ENCODE results near the gene RPH3AL. TPM values are rescaled to one million over a fixed set of nuclear protein-coding genes. Genes with fewer than 3 reads are reported as not detected.
A peak's percentile ranks its signal among the peaks of the same experiment; 100 is the strongest.
"Not testable (repeated sequence)": the region's sequence is repeated elsewhere in the genome, so short reads cannot be mapped to it uniquely, and the experiment has no call there.

RPH3AL gene
- total RNA-seq, 1 experiment from 2014 or later = 2.5 TPM

GRCh38 chr17:253091-253846, 99.3 kb downstream of the RPH3AL start:
- no peak overlapping the region for H3K27ac ChIP-seq
- no peak overlapping the region for H3K4me3 ChIP-seq
- H3K9me3 ChIP-seq (replicated peaks) = no peaks in the 10 kb centered on the region
- H3K27me3 ChIP-seq (replicated peaks) = no peaks in the 10 kb centered on the region
- DNase-seq (ENCODE audit: low read depth in 1 of 2, low spot score in 2 of 2) = peak in 1 of 2 experiments; percentile 28
- no peaks in the 10 kb centered on the region for H3K36me3 ChIP-seq
- no peaks in the 10 kb centered on the region for H3K4me1 ChIP-seq (replicated peaks)

GRCh38 chr17:252456-252855, 100.2 kb downstream of the RPH3AL start:
- DNase-seq (ENCODE audit: low read depth in 1 of 2, low spot score in 2 of 2) = no peak
- Histone ChIP-seq H3K4me1 (replicated peaks) (no peaks in the 10 kb centered on the region), H3K36me3 (no peaks in the 10 kb centered on the region), H3K27me3 (replicated peaks) (no peaks in the 10 kb centered on the region), H3K9me3 (replicated peaks) (no peaks in the 10 kb centered on the region), H3K27ac (no peak overlapping the region), H3K4me3 (no peak overlapping the region)

- Histone ChIP-seq H3K36me3 (no peaks in the 10 kb centered on the region), H3K27ac (no peak overlapping the region), H3K4me1 (replicated peaks) (no peaks in the 10 kb centered on the region), H3K27me3 (replicated peaks) (no peaks in the 10 kb centered on the region), H3K4me3 (no peak overlapping the region), H3K9me3 (replicated peaks) (no peaks in the 10 kb centered on the region)
- peak in 1 of 2 experiments; percentile 15 for DNase-seq (ENCODE audit: low read depth in 1 of 2, low spot score in 2 of 2)
These were observed 101.1 kb downstream of the RPH3AL start for GRCh38 chr17:251531-251930.

GRCh38 chr17:250487-251300, 101.9 kb downstream of the RPH3AL start:
- no peak overlapping the region for H3K4me3 ChIP-seq
- no peaks in the 10 kb centered on the region for H3K9me3 ChIP-seq (replicated peaks)
- H3K36me3 ChIP-seq = no peaks in the 10 kb centered on the region
- no peak overlapping the region for H3K27ac ChIP-seq
- H3K27me3 ChIP-seq (replicated peaks) = no peaks in the 10 kb centered on the region
- peak in 1 of 2 experiments; percentile 16 for DNase-seq (ENCODE audit: low read depth in 1 of 2, low spot score in 2 of 2)
- H3K4me1 ChIP-seq (replicated peaks) = no peaks in the 10 kb centered on the region

- Histone ChIP-seq H3K27me3 (replicated peaks) (no peaks in the 10 kb centered on the region), H3K4me1 (replicated peaks) (no peaks in the 10 kb centered on the region), H3K27ac (no peak overlapping the region), H3K4me3 (no peak overlapping the region), H3K36me3 (no peaks in the 10 kb centered on the region), H3K9me3 (replicated peaks) (no peaks in the 10 kb centered on the region)
- DNase-seq (ENCODE audit: low read depth in 1 of 2, low spot score in 2 of 2) = peak in 1 of 2 experiments; percentile 23
These were observed 103.2 kb downstream of the RPH3AL start for GRCh38 chr17:249236-249993.

GRCh38 chr17:248337-249235, 104.0 kb downstream of the RPH3AL start:
- peak in 1 of 2 experiments; percentile 18 for DNase-seq (ENCODE audit: low read depth in 1 of 2, low spot score in 2 of 2)
- Histone ChIP-seq H3K4me1 (replicated peaks) (no peaks in the 10 kb centered on the region), H3K27ac (no peak overlapping the region), H3K36me3 (no peaks in the 10 kb centered on the region), H3K4me3 (no peak overlapping the region), H3K9me3 (replicated peaks) (no peaks in the 10 kb centered on the region), H3K27me3 (replicated peaks) (no peaks in the 10 kb centered on the region)

DNA sequence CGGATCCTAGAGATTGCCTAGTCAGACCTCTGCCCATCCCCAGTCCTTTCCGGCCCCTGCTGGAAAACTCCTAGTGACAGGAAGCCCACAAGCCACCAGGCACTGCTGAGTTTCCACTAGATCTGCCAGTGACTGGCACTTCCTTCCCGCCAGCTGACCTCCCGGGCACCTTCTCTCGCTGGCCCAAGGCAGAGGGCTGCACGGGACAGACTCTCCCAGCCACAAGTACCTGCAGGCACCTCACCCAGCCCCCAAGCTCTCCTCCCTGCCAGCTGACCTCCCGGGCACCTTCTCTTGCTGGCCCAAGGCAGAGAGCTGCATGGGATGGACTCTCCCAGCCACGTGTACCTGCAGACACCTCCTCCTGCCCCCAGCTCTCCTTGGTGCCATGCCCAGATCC, 104.8 kb downstream of the RPH3AL start:
- no peak for DNase-seq (ENCODE audit: low read depth in 1 of 2, low spot score in 2 of 2)
- H3K27ac ChIP-seq = no peak overlapping the region
- no peaks in the 10 kb centered on the region for H3K36me3 ChIP-seq
- no peaks in the 10 kb centered on the region for H3K27me3 ChIP-seq (replicated peaks)
- no peaks in the 10 kb centered on the region for H3K9me3 ChIP-seq (replicated peaks)
- H3K4me1 ChIP-seq (replicated peaks) = no peaks in the 10 kb centered on the region
- H3K4me3 ChIP-seq = no peak overlapping the region

DNA sequence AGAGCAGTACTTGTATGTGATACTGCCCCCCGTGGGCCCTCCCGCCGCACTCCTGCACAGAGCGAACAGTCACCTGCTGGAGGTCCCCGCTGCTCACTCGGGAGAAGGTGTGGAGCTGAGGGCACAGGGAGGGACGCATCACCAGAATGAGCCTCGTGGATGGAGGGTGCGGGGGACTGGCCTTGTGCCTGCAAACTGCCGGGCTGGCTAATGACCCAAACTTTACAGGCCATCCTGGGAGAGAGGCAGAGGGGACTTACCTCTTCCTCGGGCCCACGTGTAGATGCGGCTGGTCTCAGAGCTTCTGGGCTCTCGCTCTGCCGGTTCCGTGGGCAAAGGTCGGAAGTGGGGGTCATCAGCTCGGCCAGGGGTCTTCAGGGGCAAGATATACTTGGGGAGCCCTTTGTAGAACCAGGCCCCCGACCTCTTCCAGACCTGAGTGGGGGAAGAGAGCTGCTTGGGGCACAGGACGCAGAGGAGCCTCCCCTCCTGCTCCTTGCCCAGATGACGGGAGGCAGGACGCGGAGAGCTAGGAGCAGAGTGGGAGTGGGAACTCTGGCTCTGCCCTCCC, 105.7 kb downstream of the RPH3AL start:
- no peaks in the 10 kb centered on the region for H3K4me1 ChIP-seq (replicated peaks)
- no peaks in the 10 kb centered on the region for H3K36me3 ChIP-seq
- H3K4me3 ChIP-seq = no peak overlapping the region

GRCh38 chr17:246226-246625, 106.4 kb downstream of the RPH3AL start:
- H3K9me3 ChIP-seq (replicated peaks) = no peaks in the 10 kb centered on the region
- no peak overlapping the region for H3K27ac ChIP-seq
- no peaks in the 10 kb centered on the region for H3K36me3 ChIP-seq
- no peaks in the 10 kb centered on the region for H3K4me1 ChIP-seq (replicated peaks)
- no peak overlapping the region for H3K4me3 ChIP-seq
- no peak for DNase-seq (ENCODE audit: low read depth in 1 of 2, low spot score in 2 of 2)
- no peaks in the 10 kb centered on the region for H3K27me3 ChIP-seq (replicated peaks)

More for the DNA sequence above, 105.7 kb downstream of the RPH3AL start:
- H3K9me3 ChIP-seq (replicated peaks) = no peaks in the 10 kb centered on the region
- H3K27me3 ChIP-seq (replicated peaks) = no peaks in the 10 kb centered on the region
- DNase-seq (ENCODE audit: low read depth in 1 of 2, low spot score in 2 of 2) = no peak
- no peak overlapping the region for H3K27ac ChIP-seq

- Histone ChIP-seq H3K27me3 (replicated peaks) (no peaks in the 10 kb centered on the region), H3K4me1 (replicated peaks) (no peaks in the 10 kb centered on the region), H3K4me3 (no peak overlapping the region), H3K9me3 (replicated peaks) (no peaks in the 10 kb centered on the region), H3K36me3 (no peaks in the 10 kb centered on the region), H3K27ac (no peak overlapping the region)
- DNase-seq (ENCODE audit: low read depth in 1 of 2, low spot score in 2 of 2) = no peak
These were observed 107.0 kb downstream of the RPH3AL start for GRCh38 chr17:245611-246010.

- H3K27ac ChIP-seq = no peak overlapping the region
- H3K27me3 ChIP-seq (replicated peaks) = no peaks in the 10 kb centered on the region
- no peaks in the 10 kb centered on the region for H3K9me3 ChIP-seq (replicated peaks)
- no peak for DNase-seq (ENCODE audit: low read depth in 1 of 2, low spot score in 2 of 2)
- H3K4me3 ChIP-seq = no peak overlapping the region
- H3K4me1 ChIP-seq (replicated peaks) = no peaks in the 10 kb centered on the region
- no peaks in the 10 kb centered on the region for H3K36me3 ChIP-seq
These were observed 107.6 kb downstream of the RPH3AL start for GRCh38 chr17:245020-245419.

DNA sequence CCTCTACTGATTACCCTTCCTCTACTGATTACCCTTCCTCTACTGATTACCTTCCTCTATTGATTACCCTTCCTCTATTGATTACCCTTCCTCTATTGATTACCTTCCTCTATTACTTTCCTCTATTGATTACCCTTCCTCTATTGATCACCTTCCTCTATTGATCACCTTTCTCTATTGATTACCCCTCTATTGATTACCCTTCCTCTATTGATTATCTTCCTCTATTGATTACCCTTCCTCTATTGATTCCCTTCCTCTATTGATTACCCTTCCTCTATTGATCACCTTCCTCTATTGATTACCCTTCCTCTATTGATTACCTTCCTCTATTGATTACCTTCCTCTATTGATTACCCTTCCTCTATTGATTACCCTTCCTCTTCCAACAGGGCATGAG, 108.7 kb downstream of the RPH3AL start:
- H3K4me3 ChIP-seq; H3K27me3 ChIP-seq (replicated peaks); H3K36me3 ChIP-seq; H3K4me1 ChIP-seq (replicated peaks); H3K27ac ChIP-seq; DNase-seq (ENCODE audit: low read depth in 1 of 2, low spot score in 2 of 2); H3K9me3 ChIP-seq (replicated peaks): not testable (repeated sequence)

GRCh38 chr17:238964-239259, 113.7 kb downstream of the RPH3AL start:
- no peaks in the 10 kb centered on the region for H3K9me3 ChIP-seq (replicated peaks)
- DNase-seq (ENCODE audit: low read depth in 1 of 2, low spot score in 2 of 2) = no peak
- no peaks in the 10 kb centered on the region for H3K4me1 ChIP-seq (replicated peaks)
- no peaks in the 10 kb centered on the region for H3K27me3 ChIP-seq (replicated peaks)
- H3K36me3 ChIP-seq = no peaks in the 10 kb centered on the region
- no peak overlapping the region for H3K27ac ChIP-seq
- H3K4me3 ChIP-seq = no peak overlapping the region

Measured in SJSA1 (cell line).